KMS-11 (cell line): ENCODE data around the gene ZNF775.

Experiments used
- H2AFZ ChIP-seq: fragments of 200-600 bp; sonication (generic); 2 replicates; pipeline ENCODE4 v1.6.1; 2016; ENCODE audit warnings: antibody characterized with exemption, mixed run types, low read depth
- H3K27ac ChIP-seq: fragments of 200-600 bp; sonication (generic); 2 replicates; pipeline ENCODE4 v1.6.1; 2016; ENCODE audit warnings: mild to moderate bottlenecking, mixed run types
- H3K27me3 ChIP-seq: fragments of 200-600 bp; sonication (generic); 2 replicates; pipeline ENCODE4 v1.6.1; 2017; ENCODE audit warnings: mild to moderate bottlenecking, low read depth, mixed run types, moderate library complexity; ENCODE audit not compliant: insufficient read depth
- H3K36me3 ChIP-seq: fragments of 200-600 bp; sonication (generic); 2 replicates; pipeline ENCODE4 v1.6.1; 2017; ENCODE audit warnings: mild to moderate bottlenecking, mixed run types; ENCODE audit not compliant: insufficient read depth
- H3K4me1 ChIP-seq: fragments of 200-600 bp; sonication (generic); 2 replicates; pipeline ENCODE4 v1.6.1; 2016; ENCODE audit warnings: mild to moderate bottlenecking, low read depth, mixed run types; ENCODE audit not compliant: poor library complexity, severe bottlenecking
- H3K4me2 ChIP-seq: fragments of 200-600 bp; sonication (generic); 2 replicates; pipeline ENCODE4 v1.7.0; 2016; ENCODE audit warnings: mild to moderate bottlenecking, mixed run types
- H3K4me3 ChIP-seq: fragments of 200-600 bp; sonication (generic); IDR thresholded peaks from 2 replicates; pipeline ENCODE4 v1.6.1; 2017; ENCODE audit warnings: low read depth, low read length, mixed read lengths; ENCODE audit not compliant: insufficient read depth
- H3K79me2 ChIP-seq: fragments of 200-600 bp; sonication (generic); 2 replicates; pipeline ENCODE4 v1.6.1; 2016; ENCODE audit warnings: low read depth, mixed run types; ENCODE audit not compliant: insufficient read depth
- H3K9ac ChIP-seq: fragments of 200-600 bp; sonication (generic); 2 replicates; pipeline ENCODE4 v1.6.1; 2016; ENCODE audit warnings: mild to moderate bottlenecking, mixed run types
- H4K20me1 ChIP-seq: fragments of 200-600 bp; sonication (generic); 2 replicates; pipeline ENCODE4 v1.6.1; 2016; ENCODE audit warnings: mild to moderate bottlenecking, mixed run types; ENCODE audit not compliant: insufficient read depth
- TF ChIP-seq, protein P1 (sequence below): fragments of 200-600 bp; sonication (generic); conservative IDR thresholded peaks from 2 replicates; pipeline ENCODE4 v1.6.1; 2017; ENCODE audit warnings: low read depth, mild to moderate bottlenecking, antibody characterized with exemption, low read length, moderate library complexity, mixed read lengths

The ZNF775 gene

GRCh38 chr7:150380463-150380862, 1.3 kb downstream of the ZNF775 start:
- Histone ChIP-seq H3K79me2 (peaks cover 17% of the 10 kb centered on the region; the same call in 1 of the 2 replicates), H3K27ac (peak overlapping the region; percentile 57), H3K9ac (peak overlapping the region; percentile 87; the same call in 1 of the 2 replicates), H3K4me2 (peak overlapping the region; percentile 72), H3K36me3 (no peaks in the 10 kb centered on the region), H2AFZ (no peak overlapping the region; the same call in 1 of the 2 replicates), H3K27me3 (no peaks in the 10 kb centered on the region), H3K4me3 (no peak overlapping the region), H4K20me1 (no peaks in the 10 kb centered on the region), H3K4me1 (peaks cover 65% of the 10 kb centered on the region)
- TF ChIP-seq, protein P1, sequence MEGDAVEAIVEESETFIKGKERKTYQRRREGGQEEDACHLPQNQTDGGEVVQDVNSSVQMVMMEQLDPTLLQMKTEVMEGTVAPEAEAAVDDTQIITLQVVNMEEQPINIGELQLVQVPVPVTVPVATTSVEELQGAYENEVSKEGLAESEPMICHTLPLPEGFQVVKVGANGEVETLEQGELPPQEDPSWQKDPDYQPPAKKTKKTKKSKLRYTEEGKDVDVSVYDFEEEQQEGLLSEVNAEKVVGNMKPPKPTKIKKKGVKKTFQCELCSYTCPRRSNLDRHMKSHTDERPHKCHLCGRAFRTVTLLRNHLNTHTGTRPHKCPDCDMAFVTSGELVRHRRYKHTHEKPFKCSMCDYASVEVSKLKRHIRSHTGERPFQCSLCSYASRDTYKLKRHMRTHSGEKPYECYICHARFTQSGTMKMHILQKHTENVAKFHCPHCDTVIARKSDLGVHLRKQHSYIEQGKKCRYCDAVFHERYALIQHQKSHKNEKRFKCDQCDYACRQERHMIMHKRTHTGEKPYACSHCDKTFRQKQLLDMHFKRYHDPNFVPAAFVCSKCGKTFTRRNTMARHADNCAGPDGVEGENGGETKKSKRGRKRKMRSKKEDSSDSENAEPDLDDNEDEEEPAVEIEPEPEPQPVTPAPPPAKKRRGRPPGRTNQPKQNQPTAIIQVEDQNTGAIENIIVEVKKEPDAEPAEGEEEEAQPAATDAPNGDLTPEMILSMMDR = no peak

GRCh38 chr7:150381096-150381495, 2.0 kb downstream of the ZNF775 start:
- no peak overlapping the region for H2AFZ ChIP-seq
- no peaks in the 10 kb centered on the region for H3K36me3 ChIP-seq
- peaks cover 17% of the 10 kb centered on the region; the same call in 1 of the 2 replicates for H3K79me2 ChIP-seq
- no peak overlapping the region for H3K27ac ChIP-seq
- H3K4me1 ChIP-seq = peaks cover 65% of the 10 kb centered on the region
- no peaks in the 10 kb centered on the region for H3K27me3 ChIP-seq
- no peak overlapping the region for H3K9ac ChIP-seq
- TF ChIP-seq, protein P1 = no peak
- H3K4me3 ChIP-seq = no peak overlapping the region
- no peaks in the 10 kb centered on the region for H4K20me1 ChIP-seq
- peak overlapping the region; percentile 72; the same call in 1 of the 2 replicates for H3K4me2 ChIP-seq

GRCh38 chr7:150381785-150382122, 2.6 kb downstream of the ZNF775 start:
- Histone ChIP-seq H3K36me3 (no peaks in the 10 kb centered on the region), H3K4me2 (no peak overlapping the region), H2AFZ (no peak overlapping the region), H3K27me3 (no peaks in the 10 kb centered on the region), H3K9ac (no peak overlapping the region), H3K4me3 (no peak overlapping the region), H3K4me1 (peaks cover 65% of the 10 kb centered on the region), H4K20me1 (no peaks in the 10 kb centered on the region), H3K79me2 (peaks cover 17% of the 10 kb centered on the region; the same call in 1 of the 2 replicates), H3K27ac (no peak overlapping the region)
- TF ChIP-seq, protein P1 = no peak

DNA sequence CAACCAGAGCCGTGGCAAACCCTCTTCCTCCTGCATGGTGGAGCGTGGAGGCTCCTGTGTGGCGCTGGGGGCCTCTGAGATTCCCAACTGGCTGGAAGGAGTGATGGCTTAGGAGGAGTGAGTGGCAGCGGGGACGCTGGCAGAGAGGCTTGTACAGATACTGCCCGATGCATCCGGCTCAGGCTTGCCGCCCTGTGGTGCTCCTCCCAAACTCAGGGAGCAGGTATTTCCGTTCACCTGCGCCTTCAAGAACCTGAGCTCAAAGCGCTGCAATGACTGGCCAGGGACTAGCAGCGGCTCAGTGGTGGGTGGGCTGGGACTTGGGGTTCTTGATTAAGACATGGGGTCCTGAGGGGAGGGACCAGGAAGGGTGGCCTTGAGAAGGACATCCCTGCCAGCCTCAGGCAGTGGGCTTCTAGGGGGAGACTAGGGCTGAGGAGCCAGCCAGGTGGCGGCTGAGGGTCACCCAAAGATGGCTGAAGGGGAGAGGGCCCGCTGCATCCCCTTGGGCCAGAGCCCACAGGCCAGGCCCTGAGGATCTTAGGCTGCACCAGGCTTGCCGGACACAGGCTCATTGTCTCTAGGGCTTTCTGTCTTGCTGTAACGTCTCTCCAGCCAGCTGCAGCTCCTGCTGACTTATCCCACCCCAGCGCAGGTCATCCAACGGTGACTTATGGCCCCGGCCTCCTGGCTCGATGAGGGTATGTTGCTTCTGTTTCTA, 3.2 kb downstream of the ZNF775 start:
- H3K79me2 ChIP-seq = peaks cover 13% of the 10 kb centered on the region; the same call in 1 of the 2 replicates
- no peak overlapping the region for H3K4me3 ChIP-seq
- no peaks in the 10 kb centered on the region for H3K27me3 ChIP-seq
- peaks cover 64% of the 10 kb centered on the region for H3K4me1 ChIP-seq
- TF ChIP-seq, protein P1 = no peak
- no peaks in the 10 kb centered on the region for H4K20me1 ChIP-seq
- H3K36me3 ChIP-seq = no peaks in the 10 kb centered on the region
- no peak overlapping the region for H2AFZ ChIP-seq
- no peak overlapping the region for H3K9ac ChIP-seq
- no peak overlapping the region for H3K27ac ChIP-seq
- H3K4me2 ChIP-seq = no peak overlapping the region
